SK-N-DZ (cell line): Measurements from ENCODE around the gene NBAS.
"Not testable (repeated sequence)": the region's sequence is repeated elsewhere in the genome, so short reads cannot be mapped to it uniquely, and the experiment has no call there.

Experiments
- DNase-seq: peaks from one replicate; pipeline ENCODE4 v3.0.0-alpha.2; 2015; ENCODE audit warnings: low spot score

Gene NBAS

DNA sequence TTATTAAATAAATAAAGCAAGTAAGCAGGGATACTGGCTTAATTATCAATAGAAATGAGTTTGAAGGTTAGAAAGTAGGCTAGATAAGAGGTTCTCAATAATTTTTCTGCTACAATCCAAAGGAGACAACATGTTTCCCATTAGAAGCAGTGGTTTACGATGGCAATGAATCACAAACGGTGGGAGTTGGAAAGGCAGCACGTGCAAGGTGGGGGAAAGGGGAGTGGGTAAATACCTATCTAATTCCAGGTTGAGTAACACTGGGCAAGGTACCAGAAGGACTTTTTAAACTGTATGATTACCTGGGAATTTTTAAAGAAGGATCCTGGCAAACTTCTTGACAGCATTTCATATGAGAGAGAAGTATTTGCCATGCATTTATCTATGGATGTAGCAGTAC is 289.9 kb downstream of the NBAS start:
- DNase-seq, result no peak

DNA sequence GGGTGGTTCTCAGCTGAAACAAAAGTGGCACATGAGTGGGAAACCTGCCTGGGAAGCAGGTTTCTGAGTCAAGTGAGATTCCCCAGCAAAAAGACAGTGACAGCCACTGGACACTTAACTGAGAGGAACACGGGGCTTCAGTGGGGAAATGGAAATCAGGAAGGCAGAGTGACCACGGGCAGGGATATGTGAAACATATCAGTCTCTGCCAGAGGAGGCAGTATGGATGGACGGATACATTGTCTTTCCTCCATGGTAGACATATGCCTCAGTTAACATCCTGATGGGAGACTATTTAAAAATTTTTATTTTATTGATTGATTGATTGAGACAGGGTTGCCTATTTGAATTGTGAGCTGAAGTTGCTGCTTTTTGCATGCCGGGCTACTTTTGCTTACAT is 292.1 kb downstream of the NBAS start:
- no peak for DNase-seq

DNA sequence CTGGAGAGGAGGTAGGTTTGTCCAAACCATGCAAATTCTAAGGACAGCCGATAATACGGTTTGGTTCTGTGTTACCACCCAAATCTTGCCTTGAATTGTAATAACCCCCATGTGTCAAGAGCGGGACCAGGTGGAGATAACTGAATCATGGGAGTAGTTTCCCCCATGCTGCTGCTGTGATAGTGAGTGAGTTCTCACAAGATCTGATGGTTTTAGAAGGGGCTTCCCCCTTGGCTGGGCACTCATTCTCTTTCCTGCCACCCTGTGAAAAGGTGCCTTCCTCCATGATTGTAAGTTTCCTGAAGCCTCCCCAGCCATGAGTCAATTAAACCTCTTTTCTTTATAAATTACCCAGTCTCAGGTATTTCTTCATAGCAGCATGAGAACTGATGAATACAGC is 295.2 kb downstream of the NBAS start:
- DNase-seq, result no peak

DNA sequence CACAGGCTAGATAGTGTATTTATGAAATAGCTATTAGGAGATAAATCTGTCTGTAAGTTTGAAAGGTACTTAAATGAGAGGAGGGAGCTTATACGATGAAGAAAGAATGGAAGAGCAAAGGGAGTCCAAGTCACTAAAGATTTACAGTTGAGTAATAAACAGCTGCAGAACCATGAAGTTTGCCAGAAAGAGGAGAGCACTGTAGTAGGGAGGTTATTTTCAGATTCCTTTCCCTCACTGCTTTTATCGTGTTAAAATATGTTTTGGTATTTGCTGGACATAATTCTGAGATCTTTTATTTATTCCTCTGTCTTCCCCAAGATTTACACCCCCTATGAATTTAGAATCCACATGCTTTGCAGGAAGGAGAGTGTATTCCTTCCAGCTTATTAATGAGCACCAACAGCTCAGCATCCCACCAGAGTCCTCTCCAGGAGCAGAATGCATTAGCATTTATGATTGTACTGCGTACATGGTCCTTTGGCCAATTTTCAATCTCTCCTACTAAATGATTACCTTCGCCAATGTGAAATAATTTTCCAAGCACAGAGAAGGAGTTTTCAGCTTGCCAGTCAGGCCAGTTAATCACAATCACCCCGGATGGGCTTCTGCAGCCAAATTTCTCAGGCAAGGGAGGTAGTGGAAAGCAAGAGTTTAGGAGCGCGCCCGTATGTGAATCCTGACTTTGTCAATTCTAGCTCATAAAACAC is 297.0 kb downstream of the NBAS start:
- DNase-seq, result no peak

DNA sequence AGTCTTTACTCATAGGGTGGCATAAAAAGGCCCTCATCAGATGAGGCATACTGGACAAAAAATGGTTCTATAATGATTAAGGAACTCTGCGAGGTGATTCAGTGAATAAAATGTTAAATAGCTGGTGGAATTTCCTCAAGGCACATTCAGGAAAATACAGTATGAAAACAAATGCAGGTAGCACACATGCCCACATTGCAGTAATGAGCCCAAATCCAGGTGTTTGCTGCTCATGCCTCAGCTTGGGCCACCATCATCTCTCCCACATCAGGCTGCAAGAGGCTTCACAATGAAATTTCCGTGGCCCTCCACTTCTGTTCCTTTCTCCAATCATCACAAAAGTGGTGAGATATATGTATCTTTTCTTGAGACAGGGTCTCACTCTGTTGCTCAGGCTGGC is 298.3 kb downstream of the NBAS start:
- DNase-seq, result no peak

DNA sequence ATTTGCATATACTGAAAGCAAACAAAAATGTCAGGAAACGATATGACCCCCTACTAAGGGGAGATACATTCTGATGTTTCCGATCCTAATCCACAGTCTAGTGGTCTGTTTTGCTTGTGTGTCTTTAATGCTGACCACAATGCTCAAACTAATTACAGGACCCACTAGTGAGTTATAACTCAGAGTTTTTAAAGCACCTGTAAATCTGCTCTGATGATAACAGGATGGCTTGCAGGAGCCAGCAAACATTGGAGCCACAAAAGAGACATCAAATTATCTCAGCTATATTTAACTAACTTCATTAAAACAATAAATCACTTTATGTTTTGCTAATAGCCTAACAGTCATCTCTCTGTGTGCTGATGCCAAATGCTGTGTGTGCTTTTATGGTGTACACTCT is 300.3 kb downstream of the NBAS start:
- DNase-seq, result no peak

DNA sequence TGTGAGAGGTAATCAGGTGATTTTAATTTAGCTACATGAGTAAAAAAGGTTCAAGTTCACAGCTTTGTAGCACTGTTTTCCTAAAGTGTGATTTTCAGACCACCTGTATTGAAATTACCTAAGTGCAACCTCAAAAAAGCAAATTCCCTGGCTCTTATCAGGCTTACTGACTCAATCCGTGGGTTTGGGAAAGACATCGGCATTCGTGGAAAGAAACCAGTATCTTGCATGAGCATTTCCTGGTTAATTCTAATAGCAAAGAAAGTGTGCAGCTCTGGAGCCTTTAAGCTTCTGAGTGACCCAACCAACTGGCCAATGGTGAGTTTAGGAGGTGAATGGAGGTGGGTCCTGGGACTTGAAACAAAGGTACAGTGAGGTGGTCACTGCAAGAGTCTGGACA is 300.9 kb downstream of the NBAS start:
- DNase-seq, result no peak

DNA sequence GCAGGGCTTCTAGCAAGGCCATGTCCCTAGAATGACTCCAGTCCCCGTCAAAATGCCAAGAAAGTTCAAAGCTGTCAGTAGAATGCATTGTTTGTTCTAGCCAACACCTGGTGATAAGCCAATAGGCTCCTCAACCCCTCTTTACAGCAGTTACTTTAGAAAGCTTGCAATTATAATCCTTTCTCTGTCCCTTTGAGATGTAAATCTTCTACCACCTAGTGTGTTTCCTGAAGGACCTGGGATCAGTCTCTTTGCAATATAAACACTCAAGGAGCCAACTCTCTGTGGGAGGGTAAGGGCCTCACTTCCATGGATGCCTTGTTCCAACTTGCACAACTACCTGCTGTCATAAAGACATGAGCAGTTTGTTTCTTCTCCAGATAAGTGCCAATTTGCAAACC is 301.8 kb downstream of the NBAS start:
- DNase-seq, result no peak

DNA sequence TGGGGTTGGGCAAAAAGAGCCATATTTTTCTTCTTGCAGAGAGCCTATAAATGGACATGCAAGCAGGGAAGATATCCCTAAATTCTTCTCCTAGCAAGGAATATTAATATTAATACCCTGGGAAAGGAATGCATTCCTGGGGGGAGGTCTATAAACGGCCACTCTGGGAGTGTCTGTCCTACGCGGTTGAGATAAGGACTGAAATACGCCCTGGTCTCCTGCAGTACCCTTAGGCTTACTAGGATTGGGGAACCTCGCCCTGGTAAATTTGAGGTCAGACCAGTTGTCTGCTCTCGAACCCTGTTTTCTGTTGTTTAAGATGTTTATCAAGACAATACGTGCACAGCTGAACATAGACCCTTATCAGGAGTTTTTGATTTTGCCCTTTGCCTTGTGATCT is 302.7 kb downstream of the NBAS start:
- not testable (repeated sequence) for DNase-seq

DNA sequence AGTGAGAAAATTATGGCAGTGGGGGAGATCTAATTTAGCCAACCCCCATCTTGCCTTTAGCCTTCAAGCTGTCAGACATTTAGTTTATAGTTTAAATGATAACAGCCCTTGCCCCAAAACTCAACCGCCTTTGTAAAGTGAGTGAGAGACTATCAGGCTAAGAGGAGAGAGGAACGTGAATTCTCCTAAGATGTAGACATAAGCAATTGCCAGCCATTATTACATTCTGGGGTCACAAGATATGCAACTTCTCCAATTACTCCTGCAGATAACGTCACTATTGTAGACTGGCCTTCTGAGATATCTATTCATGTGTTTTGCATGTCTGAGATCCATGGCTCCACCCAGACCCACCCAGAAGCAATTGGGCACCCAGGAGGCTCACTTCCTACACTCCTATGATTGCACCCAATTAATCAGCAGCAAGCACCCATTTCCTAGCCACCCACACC is 307.3 kb downstream of the NBAS start:
- DNase-seq, result no peak

DNA sequence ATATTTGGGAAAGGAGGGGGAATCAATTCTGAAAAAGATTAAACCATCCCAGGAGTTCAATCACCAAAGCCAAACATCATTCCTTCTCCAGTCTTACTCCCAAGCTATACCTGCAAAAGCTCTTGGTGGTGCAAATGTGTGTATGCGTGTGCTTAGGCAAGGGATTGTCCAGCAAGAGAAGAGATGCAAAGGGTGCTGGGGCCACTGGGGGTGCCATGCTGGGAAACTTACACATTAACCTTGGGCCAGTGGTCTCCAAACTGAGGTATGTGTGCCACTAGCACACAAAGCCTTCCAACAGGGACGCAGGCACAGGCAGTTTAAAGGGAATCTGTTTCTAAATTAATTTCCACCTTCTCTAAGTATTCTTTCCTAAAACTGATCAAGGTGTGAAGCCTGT is 307.9 kb downstream of the NBAS start:
- DNase-seq, result no peak

DNA sequence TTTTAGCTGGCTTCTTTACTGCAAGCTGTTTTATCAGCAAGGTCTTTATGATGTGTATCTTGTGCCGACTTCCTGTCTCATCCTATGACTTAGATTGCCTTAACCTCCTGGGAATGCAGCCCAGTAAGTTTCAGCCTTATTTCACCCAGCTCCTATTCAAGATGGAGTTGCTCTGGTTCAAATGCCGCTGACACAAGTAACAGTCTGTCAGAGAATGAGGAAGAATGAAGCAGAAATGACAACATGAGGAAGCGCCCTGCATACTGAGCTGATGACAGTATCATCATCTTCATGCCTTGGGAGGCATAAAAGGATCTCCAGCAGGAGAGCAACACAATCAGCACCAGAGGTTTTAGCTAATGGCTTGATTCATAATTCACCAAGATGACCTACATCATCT is 309.4 kb downstream of the NBAS start:
- no peak for DNase-seq

DNA sequence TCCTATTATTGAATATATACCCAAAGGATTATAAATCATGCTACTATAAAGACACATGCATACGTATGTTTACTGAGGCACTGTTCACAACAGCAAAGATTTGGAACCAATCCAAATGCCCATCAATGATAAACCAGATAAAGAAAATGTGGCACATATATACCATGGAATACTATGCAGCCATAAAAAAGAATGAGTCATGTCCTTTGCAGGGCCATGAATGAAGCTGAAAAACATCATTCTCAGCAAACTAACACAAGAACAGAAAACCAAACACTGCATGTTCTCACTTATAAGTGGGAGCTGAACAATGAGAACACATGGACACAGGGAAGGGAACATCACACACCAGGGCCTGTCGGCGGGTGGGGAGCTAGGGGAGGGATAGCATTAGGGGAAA is 310.2 kb downstream of the NBAS start:
- not testable (repeated sequence) for DNase-seq

DNA sequence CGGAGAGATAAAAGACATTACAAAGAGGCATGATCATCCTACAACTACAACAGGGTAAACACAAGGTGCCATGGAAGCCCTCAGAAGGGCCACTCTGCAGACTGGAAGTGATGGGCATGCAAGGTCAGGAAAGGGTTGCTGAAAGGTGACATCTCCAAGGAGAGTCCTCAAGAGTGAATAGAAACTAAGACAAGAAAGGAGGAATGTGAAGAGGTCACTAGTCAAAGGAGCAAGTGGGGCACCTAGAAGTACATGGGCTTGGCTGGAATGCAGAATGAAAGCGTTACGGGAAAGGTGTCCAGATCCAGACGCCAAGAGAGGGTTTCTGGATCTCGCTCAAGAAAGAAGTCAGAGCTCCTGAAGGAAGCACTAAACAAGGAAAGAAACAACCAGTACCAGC is 314.3 kb downstream of the NBAS start:
- no peak for DNase-seq

DNA sequence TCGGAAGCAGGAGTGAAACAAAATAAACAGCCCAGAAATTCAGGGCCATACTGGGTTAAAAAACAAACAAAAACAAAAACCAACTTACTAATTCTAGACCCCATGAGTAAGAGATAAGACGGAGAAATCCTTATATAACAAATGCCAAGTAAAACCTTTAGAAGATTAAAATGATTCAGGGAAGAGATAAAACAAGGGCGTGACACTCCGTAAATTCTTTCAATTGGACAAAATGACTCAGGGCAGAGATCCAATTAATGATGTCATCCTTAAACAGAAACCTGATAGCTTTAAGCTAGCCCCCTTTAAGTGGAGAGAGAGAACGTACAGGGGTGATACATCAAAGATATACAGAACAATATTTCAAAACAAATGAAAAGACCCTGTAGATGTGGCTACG is 317.4 kb downstream of the NBAS start:
- DNase-seq, result no peak

DNA sequence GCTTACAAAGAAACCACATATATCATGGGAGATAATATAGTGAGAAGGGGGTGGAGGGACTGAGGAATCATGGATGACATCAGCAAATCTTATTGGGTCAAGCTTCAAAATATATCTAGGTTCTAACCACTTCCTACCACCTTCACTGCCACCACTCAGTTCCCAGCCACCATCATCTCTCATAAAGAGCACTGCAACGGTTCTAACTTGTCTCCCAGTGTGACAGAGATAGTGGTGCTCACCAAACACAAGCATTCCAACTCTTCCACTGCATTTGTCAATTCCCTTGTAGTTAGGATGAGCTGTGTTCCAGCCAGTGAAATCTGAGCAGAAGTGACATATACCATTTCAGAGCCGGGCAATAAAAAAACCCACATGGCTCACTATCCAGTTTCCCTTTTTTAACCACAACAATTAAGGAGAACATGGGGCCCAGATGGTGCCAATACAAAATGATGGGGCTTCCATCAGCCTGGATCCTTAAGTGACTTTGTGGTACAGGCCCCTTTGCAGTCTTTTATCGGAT is 318.1 kb downstream of the NBAS start:
- DNase-seq, result peak; percentile 17

DNA sequence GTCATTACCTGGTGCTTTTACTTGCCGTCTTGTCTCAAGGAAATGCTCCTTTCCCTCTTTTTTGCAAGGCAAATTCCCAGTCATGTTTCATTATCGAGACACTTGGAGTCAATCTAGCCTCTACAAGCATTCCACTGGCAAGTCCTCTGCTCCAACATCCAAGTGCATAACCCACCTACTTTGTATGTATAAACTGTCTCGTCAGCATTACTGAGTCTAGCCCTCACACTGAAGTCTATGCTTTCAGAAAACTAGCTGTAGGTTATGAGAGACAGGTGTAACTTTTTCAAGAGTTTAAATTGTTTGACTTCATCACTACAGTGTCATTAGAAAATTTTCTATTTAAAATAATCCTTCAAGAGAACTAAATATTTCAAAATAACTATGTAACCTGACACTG is 319.2 kb downstream of the NBAS start:
- DNase-seq, result no peak

DNA sequence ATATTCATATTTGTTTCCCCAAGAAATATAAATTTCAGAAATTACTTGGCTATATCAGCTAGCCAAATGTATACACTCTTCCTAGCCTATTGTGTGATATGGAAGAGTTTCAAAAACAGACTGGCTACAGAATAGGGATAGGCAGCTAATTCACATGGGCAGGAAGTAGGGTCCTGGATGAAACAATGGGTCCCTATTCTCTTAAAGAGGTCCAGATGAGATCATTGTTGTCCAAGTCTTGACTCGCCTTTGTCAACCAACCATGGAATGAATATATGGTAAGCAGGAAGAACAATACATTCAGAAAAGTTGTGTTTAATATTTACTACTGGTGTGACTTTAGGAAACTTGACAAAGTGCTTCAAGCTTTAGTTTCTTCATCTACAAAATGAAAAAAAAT is 319.9 kb downstream of the NBAS start:
- DNase-seq, result no peak

DNA sequence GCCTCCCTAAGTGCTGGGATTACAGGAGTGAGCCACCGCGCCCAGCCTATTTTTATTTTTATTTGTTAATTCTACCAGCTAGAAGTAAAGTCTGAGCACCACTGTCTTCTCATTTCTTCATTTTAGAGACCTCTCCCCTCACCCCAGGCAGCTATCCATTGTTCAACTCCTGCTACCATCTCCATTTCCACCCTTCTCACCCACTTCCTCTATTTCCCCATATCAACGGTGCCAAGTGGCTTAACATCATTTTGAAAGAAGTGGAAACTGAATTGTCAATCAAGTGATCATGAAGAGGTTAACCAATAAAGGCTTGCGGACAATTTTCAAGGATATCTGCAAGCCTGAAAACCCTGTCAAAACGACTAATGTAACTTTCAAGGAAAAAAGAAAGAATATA is 323.1 kb downstream of the NBAS start:
- no peak for DNase-seq

DNA sequence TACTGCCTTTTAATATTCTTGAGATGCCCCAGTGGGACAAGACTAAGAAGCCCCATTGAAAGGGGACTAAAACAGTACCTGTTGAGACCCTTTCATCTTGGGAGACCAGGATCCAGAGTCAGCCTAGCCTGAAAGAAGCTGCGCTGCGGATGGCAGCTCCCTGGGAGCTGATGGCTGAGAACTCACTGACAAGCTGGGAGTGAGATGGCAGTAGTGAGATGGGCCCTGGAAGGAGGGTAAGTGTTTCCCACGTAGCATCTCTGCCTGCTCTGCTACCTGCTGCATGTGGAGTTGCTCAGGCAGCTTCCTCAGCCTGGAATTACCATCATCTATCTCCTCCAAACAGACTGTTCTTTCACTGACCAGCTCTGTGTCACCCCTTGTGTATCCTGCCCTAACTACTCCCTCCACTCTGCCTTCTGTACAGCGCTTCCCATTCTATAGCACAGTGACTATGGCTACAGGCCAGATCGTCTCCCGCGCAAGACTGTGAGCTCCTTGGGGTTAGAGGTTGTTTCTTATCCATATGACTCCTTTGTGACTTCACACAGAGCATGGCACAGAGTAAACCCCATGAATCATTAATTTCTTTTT is 330.4 kb downstream of the NBAS start:
- DNase-seq, result no peak

DNA sequence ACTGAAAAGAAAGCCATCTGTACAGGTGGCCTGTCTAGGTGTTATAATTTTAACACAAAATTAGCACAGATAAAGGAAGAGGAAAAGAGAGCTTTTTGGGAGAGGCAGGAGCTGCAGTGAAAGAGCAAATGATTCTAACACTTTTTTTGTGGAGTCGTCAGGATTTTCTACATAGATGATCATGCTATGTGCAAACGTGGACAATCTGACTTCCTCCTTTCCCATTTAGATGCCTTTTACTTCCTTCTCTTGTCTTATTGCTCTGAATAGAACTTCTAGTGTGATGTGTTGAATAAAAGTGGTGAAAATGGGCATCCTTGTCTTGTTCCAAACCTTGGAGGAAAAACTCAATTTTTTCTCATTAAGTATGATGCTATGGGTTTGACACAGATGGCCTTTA is 334.5 kb downstream of the NBAS start:
- no peak for DNase-seq

DNA sequence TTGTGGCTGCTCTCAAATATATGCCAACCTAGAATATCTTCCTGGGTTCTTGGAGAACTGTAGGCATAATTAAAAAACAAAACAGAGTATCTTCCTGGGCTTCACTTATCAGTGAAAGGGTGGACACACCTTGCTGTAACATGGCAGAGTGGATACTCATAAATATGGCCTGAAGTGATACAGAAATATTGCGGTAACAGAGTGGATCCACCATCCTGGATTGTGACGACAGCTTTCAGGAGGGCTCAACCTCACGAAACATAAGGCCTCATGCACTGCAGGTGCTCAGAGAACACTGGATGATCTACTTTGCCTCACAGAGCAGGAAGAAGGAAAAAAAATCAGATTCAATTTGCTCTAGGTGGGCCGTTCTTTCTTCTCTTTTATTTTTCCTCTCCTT is 336.0 kb downstream of the NBAS start:
- no peak for DNase-seq

DNA sequence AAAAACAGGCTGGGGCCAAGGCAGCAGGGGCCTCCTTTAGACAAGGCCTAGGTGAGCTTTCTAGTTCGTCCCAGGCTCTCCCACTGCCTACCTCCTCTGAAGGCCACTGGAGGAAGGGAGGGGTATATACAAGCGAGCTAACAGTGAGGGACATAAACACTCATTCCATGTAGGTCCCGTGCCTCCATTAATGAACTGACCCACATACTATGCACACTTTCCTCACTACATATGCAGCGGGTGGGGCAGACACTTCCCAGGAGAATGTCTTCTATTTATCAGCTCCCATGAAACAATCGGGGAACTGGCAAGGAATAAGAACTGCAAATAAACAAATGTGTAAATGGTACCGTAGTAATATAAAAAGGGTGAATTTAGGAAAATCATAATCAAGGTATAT is 336.5 kb downstream of the NBAS start:
- DNase-seq, result no peak

DNA sequence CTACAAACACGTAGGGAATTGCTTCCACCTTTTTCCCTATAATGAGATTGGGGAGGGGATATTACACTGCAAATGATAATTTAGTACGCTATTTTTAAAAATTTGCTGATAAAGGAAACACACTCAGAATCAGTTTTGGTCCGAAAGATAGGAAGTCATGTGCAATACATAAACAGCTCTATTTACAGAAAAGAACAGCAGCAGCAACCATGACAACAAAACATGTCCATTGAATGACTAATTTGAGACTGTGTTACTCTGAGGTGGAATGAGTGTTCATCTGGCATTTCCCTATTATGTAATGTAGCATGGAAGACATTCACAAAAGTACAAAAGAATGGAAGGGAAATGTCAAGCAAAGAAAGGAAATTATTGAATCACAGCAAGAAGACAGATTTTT is 337.2 kb downstream of the NBAS start:
- no peak for DNase-seq
